AG20443 (cell line): Measurements from ENCODE around the gene PRKCSH.
A peak's percentile ranks its signal among the peaks of the same experiment; 100 is the strongest.
"Not testable (repeated sequence)": the region's sequence is repeated elsewhere in the genome, so short reads cannot be mapped to it uniquely, and the experiment has no call there.

Source experiments
- DNase-seq: peaks from one replicate; pipeline ENCODE4 v3.0.0; 2012; ENCODE audit warnings: low spot score, mixed read lengths

Gene PRKCSH

DNA sequence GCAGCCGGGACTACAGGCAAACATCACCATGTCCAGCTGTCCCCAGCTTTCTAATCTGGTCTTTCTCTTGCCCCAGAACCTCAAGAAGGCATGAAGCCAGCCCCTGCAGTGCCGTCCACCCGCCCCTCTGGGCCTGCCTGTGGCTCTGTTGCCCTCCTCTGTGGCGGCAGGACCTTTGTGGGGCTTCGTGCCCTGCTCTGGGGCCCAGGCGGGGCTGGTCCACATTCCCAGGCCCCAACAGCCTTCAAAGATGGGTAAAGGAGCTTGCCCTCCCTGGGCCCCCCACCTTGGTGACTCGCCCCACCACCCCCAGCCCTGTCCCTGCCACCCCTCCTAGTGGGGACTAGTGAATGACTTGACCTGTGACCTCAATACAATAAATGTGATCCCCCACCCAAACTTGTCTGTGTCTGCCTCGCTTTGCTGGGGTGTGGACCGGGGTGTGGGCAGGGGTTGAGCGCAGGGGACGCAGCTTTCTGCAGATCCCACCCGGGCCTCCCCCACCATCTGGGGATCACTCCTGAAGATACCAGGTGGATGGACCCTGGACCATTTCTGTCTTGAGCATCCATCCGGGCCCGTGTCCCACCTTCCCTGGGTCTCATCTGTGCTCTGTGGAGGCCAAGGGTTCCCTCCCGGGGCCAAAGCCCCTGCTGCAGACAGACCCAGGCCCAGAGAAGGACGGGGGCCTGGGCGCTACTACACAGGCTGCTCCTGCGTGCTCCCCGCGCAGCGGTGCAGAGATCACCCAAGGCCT, 15.3 kb downstream of the PRKCSH start:
- DNase-seq, result no peak

DNA sequence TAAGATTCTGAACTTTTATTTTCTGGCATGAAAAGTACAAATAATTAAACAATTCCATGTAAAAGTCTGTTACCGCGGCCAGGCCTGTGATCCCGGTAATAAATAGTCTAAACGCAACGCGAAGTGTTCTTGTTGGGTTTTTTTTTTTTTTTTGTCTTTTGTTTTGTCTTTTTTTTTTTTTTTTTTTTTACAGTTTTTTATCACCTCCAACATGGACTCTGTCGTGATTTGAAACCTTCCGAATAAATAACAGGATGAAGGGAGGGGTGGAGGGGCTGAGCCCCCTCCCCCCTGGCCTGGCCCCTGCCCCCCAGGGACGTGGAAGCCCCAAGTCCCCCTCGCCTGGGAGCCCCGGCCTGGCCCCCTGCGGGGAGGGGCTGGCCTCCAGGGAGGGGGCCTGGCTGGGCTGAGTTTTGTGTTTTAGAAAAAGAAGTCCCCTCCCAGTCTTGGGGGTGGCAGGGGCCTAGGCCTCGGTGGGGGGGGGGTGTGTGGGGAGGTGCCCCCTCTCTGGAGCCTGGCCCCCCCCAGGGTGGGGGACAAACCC, 16.0 kb downstream of the PRKCSH start:
- DNase-seq, result peak; percentile 8

DNA sequence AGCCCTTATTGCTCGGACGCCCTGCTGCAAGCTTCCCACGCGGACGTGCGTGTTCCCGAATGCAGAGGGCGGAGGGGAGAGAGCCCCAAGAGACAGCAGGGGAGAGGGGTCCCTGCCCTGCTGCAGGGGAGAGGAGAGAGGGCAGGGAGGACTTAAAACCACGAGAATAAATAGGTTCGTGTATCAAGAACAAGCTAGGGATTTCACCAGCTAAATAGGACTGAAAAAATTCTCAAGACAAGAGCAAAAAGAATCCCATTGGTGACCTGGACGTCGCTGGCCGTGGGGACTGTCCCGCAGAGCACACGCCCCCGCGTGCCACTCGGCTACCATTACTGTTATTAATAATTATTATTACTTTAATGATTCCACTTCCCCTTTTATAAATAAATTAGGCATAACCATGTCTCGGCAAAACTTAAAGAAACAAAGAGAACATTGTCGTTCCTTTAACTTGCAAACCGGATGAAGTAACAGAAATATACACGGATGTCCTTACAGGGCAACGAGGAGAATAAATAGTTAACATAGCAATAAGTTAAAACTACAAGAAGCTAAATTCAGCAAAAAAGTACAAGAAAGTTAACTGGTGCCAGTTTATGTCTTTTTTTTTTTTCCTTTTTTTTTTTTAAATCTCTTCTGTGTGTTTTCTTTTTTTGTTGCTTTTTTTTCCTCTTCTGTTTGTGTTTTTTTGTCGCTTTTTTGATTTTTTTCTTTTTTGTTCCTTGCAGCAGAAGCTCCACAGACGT, 16.6 kb downstream of the PRKCSH start:
- no peak for DNase-seq

DNA sequence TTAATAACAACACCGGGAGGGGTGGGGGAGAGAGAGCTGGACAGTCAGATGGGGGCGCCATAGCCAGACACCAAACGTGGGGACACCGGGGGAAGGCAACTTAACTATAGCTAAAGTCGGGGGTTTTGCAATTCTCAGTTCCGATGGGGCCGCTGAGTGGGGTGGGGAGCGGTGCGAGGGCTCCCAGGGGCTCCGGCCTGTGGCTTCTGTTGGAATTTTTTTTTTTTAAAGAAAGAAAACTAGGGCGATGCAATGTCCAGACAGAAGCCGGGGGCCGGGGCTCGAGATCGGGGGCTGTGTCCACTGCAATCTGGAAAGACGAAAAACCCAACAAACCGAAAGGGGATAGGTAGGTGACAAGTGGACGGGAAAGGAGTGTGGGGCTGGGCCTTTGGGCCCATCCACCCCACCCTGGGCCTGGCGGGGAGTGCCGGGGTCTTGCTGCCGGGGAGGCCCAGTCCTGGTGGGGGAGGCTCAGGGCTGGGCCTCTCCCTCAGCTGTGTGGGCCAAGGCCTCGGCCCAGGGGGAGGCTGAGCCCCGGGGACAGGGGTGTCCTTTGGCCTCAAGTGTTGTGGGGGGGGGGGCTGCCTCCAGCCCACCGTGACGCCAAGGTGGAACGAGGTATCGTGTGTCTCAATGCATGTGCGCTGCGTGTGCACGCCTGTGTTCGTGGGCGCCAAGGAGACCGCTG, 17.3 kb downstream of the PRKCSH start:
- DNase-seq, result peak; percentile 7

DNA sequence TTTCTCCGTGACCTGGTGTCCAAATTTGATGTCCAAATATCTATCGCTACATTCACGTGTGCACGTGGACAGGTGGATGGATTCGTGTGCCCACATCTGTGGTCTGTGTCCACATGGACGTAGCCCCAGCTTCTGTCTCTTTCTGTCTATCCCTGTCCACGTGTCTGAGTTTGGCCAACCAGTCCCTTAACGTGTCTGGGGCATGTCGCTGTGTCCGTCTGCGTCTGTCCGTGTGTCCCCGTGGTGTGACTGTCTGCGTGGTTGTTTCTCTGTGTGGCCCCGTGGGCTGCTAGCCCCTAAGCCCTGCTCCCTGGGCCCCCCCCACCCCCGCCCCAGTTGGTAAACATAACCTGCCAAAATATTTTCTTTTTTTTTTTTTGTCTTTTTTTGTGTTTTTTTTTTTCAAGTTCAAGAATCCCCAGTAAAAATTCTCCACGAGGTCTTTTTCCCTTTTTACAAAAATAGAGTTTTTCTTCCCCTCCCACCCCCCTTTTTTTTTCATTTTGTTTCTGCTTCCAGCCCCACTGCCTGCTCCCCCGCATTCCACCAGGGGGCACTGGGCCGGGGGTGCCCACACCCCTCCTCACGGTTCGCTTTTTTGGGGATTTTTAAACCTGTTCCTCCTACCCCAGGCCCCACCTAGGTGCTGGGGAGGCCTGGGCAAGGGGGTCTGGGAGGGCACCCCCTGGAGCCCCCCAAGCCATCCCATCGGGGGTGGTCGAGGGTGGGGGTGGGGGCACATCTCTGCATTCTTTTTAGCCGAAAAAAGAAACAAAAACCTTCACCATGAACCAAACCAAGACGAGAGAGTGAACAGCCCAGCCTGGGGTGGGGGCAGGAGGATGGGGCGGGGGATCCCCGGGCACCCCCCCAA, 18.3 kb downstream of the PRKCSH start:
- no peak for DNase-seq

DNA sequence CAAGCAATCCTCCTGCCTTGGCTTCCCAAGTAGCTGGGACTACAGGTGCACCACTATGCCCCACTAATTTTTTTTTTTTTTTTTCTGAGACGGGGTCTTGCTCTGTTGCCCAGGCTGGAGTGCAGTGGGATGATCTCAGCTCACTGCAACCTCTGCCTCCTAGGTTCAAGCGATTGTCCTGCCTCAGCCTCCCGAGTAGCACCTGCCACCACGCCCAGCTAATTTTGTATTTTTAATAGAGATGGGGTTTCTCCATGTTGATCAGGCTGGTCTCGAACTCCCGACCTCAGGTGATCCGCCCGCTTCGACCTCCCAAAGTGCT, 19.8 kb downstream of the PRKCSH start:
- not testable (repeated sequence) for DNase-seq

DNA sequence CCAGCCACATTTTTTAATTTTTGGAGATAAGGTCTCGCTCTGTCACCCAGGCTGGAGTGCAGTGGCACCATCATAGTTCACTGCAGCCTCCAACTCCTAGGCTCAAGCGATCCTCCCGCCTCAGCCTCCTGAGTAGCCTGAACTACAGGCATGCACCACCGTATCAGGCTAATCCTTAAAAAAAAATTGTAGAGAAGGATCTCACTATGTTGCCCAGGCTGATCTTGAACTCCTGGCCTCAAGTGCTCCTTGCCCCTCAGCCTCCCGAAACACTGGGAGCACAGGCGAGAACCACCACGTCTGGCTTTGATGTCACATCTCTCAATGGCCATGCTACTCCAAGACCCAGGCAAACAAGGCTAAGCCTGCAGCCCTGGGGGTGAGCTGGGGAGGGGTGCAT, 21.2 kb downstream of the PRKCSH start:
- no peak for DNase-seq

DNA sequence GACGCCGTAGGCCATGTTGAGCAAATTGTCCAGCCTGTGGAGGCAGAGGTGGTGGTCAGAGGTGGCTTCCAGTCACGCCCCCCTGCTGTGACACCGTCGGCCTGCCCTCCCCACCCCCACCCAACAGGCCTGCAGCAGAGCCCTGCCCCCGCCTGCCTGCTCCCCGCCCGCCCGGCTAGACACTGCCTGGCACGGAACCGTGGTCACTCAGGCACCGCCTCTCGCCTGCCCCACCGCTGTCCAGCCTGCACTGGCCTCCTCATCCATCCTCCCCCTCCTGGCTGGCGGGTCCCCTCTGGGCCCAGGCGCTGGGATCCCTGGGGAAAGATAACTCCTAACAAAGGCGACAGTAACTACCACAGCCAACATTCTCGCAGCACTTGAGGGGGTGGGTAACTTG, 21.7 kb downstream of the PRKCSH start:
- no peak for DNase-seq

DNA sequence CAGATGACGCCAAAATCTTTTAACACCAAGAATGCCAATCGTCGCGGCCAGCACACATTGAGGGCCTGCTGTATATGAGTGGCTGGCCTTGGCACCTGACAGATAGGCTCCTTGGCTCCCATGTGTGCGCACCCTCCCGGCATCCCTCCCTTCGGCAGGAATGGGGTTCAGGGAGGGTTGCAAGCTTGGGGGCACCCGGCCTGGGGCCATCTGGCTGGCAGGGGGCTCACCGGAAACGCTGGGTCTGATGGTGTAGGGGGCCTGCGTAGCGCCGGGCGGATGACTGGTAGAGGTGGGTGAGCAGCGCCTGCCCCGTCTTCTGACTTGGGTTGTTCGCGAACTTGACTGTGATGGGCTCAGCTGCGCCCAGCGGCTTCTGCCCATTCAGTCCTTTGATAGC, 22.4 kb downstream of the PRKCSH start:
- no peak for DNase-seq

DNA sequence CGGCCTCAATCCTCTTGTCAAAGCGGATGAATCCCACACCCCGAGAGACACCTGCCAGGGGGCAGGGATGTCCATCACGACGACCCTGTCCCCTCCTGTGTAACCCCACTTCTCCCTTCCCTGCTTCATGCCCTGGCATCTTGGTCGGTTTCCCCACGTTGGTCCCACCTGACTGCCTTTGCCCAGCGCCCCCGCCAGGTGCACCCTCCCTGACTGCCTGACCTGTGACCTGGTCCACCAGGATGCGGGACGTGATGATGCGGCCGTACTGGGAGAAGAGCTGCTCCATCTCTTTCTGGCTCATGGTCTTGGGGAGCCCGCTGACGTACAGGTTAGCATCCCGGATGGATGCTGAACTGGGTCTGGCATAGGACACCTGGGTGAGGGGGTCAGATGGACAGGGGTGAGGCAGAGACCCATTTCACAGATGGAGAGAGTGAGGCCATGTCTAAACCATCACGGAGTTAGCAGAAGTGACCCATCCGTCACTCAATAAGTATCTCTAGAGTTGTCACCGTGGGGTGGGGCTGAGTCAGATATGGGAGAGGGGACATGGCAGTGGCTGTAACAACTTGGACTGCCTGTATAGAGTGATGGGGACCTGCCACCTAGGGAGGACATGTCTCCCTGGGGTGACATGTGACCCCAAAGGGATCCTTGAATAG, 22.9 kb downstream of the PRKCSH start:
- DNase-seq, result no peak

DNA sequence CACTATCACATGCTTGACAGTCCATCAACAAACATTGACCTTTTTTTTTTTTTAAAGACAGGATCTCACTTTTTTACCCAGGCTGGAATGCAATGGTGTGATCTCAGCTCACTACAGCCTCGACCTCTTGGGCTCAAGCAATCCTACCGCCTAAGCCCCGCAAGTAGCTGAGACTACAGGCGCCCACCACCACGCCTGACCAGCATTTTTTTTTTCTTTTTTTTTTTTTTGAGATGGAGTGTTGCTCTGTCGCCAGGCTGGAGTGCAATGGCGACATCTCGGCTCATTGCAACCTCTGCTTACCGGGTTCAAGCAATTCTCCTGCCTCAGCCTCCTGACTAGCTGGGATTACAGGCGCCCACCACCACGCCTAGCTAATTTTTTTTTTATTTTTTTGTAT, 23.5 kb downstream of the PRKCSH start:
- not testable (repeated sequence) for DNase-seq

DNA sequence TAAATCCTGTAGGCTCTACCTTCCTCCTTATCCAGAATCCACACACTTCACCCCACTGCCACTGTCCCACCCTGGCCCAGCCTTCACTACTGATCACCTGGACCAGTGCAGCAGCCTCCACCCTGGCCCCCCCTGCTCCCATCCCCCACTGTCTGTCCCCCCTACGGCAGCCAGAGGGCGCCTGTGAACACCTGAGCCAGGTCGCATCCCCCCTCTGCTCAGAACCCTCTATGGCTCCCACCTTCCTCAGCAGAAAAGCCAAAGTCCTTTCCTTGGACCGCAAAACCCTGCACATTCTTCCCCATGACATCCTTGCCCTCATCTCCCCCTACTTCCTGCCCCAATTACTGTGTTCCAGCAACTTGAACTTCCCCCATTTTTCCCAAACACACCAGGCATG, 24.8 kb downstream of the PRKCSH start:
- no peak for DNase-seq

DNA sequence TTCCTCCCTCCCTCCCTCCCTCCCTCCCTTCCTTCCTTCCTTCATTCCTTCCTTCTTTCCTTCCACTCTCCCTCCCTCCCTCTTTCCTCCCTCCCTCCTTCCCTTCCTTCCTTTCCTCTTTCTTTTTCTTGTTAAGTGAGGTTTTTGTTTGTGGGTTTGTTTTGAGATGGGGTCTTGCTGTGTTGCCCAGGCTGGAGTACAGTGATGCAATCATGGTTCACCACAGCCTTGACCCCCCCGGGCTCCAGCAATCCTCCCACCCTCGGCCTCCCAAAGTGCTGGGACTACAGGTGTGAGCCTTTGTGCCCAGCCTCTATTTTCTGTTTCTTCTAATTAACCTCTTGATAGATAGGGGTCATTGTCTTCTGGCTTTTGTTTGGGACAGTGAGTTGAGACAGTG, 26.0 kb downstream of the PRKCSH start:
- DNase-seq, result no peak

DNA sequence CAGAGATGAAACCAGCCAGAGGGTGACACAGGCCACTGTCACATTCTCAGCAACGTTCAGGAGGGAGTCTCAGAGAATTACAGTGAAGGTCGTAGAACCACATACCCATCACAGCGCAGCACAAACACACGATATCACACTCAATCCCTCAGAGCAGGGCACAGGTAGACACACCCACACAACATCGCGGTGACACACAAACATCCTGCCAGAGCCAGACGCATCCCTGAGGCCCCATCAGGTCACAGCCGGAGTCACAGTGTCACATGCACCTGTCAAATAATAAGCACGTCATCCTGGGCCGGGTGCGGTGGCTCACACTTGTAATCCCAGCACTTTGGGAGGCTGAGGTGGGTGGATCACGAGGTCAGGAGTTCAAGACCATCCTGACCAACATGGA, 28.0 kb downstream of the PRKCSH start:
- DNase-seq, result no peak

DNA sequence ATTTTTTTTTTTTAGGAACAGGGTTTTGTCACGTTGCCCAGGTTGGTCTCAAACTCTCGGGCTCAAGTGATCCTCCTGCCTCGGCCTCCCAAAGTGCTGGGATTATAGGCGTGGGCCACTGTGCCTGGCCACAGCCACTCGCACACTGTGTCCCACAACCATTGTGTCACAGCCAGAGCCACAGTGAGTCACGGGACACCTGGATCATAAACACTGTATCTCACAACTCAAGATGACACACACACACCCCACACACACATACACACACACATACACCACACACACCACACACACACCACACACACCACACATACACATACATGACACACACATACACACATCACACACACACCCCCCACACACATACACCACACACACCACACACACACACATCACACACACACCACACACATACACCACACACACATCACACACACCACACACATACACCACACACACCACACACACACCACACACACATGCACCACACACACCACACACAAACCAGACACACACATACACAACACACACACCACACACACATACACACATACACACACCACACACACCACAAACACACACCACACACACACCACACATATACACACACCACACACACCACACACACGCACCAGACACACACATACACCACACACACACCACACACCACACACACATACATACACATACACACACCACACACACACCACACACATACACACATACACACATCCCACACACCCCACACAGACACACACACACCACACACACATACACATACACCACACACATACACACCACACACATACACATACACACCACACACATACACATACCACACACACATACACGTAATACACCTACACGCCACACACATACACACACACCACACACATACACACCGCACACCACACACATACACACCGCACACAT, 29.2 kb downstream of the PRKCSH start:
- no peak for DNase-seq

DNA sequence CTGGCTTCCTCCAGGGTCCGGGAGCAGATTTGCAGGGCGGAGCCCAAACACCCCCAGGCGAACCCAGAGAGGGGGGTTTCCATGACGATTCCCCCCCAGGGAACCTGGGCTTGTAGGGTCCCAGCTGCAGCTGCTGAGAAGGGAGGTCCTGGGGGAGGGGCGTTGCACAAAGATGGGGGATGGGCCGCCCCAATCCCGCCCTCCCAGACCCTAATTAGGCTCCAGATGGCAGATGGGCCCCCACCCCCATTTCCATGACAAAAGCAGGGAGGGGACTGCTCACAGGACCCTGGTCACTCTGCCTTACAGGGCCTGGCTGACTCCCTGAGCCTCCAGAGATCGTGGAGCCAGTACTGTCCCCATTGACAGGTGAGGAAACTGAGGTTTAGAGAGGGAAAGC, 30.2 kb downstream of the PRKCSH start:
- DNase-seq, result no peak

DNA sequence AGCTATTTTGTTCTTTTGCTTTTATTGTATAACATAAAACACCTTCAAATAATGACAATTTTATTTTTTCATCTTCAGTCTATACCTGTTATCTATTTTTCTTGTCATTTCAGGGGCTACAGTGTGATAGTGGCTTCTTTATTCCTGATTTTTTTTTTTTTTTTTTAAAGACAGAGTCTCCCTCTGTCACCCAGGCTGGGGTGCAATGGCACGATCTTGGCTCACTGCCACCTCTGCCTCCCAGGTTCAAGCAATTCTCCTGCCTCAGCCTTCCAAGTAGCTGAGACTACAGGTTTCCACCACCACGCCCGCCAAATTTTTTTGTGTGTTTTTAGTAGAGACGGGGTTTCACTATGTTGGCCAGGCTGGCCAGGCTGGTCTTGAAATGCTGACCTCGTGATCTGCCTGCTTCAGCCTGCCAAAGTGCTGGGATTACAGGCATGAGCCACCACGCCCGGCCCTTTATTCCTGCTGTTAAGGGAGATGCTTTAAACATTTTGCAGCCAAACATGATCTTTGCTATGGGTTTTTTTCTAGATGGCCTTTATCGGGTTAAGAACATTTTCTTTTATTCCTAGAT, 32.9 kb downstream of the PRKCSH start:
- DNase-seq, result not testable (repeated sequence)

DNA sequence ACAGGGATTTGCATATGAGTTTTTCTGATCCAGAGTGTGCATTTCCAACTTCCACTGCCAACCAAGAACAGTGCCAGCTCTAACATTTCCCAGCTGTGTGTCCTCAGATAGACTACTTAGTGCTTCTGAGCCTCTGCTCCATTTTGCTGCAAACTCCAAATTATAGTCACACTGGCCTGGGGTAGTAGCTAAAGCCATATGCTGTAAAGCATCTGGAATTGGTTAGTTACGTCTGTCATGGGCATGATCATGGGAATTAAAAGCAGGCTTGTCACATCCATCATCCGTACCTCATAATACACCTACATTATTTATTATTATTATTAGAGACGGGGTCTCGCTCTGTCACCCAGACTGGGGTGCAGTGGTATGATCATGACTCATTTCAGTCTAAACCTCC, 38.3 kb downstream of the PRKCSH start:
- DNase-seq, result no peak

DNA sequence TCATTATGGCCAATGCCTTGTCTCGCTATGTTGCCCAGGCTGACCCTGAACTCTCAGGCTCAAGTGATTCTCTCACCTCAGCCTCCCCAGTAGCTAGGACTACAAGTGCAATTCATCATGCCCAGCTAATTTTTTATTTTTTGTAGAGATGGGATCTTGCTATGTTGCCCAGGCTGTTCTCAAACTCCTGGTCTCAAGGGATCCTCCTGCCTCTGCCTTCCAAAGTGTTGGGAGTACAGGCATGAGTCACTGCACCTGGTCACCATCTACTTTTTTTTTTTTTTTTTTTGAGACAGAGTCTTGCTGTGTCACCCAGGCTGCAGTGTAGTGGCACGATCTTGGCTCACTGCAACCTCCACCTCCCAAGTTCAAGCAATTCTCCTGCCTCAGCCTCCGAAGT, 39.9 kb downstream of the PRKCSH start:
- not testable (repeated sequence) for DNase-seq

DNA sequence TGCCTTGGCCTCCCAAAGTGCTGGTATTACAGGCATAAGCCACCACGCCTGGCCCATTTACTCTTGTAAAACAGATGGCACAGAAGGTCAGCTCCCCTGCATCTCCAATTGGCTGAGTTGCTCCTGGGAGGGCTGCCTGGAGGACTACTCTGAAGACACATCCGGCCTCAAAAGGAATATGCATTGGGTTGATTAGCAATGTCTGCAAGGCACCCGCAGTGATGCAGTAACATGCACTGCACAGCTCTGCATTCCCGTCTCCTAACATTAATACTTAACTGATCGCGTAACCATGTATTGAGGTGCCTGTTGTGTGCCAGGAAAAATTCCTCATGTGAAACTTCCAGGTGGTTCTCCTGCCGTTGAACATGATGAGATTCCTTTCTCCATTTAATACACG, 40.4 kb downstream of the PRKCSH start:
- DNase-seq, result no peak
